Measurements from ENCODE around the gene TEAD3.

The TEAD3 gene

GRCh38 chr6:35490821-35491557, 5.9 kb downstream of the TEAD3 start:
- DNase-seq, result no peak

DNA sequence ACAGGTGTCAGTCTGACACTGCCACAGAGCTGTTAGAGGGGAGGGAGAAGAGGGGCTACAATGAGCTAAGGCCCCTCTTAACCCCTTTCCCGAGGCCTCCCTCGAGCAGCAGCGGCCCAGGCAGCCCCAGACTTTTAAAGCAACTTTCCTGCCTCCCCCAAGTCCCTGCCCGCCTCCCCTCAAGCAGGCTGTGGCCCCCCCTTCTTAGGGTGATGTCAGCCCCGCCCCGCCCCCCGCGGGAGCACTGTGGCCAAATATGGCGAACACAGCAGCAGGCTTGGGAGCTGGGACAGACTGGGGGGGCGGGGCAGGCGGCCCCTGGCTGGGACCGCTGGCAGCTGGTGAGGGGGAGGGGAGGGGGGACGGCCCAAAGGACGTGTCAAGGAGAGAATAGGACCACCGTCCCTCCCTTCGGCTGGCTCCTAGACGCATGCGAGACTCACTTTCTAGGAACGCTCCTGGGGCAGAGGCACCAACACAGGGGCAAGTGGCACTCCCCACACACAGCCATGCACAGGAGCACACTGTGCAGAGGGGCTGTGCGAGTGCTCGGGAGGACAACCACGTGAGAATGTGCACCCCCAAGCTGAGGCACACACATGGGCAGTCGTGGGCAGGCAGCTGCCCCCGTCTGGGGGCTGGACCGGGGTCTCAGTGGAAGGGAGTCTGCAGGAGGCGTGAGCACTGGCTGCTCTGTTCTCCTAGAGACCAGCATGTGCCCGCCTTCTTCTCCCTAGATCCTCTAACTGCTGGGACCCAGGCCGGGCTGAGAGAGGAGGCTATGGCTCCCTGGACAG, 6.7 kb downstream of the TEAD3 start:
- peak; percentile 72 for DNase-seq

- DNase-seq, result no peak
Observed at GRCh38 chr6:35489066-35489465, 7.8 kb downstream of the TEAD3 start.

DNA sequence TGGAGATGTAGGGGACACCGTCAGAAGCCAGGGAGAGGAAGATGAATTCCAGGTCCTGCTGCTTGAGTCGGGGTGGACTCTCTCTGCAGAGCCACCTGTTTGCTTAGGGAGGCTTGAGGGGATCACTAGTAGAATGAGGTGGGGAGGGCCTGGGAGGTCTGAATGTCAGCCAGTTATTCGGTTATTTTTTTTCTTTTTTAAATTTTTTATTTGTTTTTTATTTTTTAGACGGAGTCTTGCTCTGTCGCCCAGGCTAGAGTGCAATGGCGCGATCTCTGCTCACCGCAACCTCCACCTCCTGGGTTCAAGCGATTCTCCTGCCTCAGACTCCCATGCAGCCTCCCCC, 8.4 kb downstream of the TEAD3 start:
- no peak for DNase-seq

- DNase-seq, result no peak
Observed at GRCh38 chr6:35487658-35488516, 9.0 kb downstream of the TEAD3 start.

DNA sequence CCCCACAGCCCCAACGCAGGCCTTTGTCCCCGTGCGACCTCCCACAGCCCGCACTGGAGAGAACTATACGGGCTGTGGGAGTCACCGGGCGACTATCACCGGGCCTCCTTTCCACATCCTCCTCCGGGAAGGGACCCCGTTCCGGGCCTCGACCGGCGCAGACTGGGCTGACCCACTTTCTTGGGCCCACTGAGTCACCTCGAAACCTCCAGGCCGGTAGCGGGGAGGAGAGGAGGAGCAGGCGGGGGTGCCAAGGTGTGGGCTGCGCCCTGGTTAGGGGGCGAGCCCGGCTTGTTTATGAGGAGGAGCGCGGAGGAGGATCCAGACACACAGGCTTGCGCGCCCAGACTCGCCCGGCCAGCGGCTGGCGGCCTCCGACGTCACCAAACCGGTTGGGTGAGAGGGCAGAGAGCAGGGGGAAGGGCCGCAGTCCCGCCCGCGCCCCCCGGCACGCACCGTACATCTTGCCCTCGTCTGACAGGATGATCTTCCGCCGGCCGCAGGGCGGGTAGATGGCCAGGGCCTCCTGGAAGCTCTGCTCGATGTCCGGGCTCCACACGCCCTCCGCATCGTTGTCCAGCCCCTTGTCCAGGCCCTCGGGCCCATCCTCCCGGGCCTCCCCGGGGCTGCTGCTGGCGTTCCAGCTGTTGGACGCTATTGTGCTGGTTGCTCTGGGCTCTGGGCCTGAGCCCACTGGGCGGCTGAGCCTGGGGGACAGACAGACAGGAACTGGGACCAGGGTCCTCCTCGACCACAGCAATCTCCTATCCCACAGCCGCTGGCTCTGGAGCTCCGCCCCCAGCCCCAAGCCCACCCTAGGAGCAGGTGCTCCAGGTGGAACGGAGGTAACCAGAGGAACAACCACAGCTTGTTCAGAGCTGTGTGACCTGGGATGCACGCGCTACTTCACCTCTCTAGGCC, 10.6 kb downstream of the TEAD3 start:
- DNase-seq, result no peak

- DNase-seq, result no peak
Observed at GRCh38 chr6:35485402-35485877, 11.4 kb downstream of the TEAD3 start.

- no peak for DNase-seq
Observed at GRCh38 chr6:35484921-35485392, 11.9 kb downstream of the TEAD3 start.

DNA sequence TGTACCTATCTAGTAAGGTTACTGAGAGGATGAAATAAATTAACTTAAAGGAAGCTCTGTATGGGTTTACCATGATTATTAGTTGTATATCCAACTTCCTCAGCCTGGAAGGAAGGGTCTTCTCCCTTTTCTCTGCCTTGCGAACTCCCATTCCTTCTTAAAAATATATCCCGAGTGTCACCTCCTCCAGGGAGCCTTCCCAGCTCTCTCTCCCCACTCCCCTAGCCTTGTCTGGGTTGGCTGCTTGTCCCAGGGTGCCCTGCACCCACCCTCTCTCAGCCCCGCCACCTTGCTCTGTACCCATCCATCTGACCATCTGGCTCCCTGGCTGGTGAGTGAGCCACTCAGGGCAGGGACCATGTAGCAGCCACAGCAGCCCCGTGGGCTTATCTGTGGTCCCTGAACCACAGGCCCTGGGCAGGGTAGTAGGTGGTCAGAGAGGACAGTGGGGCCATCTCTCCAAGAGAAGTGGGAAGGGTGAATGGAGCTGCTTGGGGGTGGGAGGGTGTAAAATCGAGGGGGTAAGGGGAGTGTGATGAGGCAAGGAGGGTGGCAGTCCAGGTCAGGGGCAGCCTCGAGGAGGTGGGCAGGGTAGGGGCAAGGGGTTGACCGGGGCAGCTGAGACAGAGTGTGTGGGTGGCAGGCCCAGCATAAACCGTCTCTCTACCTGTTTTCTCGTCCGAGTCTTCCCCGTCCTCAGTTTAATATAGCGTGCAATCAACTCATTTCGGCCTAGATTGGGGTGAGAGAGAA, 12.8 kb downstream of the TEAD3 start:
- no peak for DNase-seq

DNA sequence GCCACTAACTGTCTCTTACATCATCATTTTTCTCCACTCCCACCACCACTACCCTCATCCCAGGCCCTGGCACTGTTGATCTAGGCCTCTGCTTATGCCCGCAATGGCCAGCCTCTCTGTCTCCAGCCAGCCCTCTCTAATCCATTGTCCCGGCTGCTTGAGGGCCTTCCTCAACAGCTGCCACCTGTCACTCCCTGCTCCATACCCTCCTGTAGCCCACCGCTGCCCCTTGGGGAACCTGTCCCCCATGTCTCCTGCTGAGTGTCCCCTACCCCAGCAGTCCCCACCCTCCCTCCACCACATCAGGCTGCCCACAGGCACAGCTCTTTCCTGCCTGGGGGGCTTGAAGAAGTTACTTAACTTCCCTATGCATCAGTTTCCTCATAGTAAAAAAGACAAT, 13.4 kb downstream of the TEAD3 start:
- no peak for DNase-seq

GRCh38 chr6:35483062-35483461, 13.8 kb downstream of the TEAD3 start:
- no peak for DNase-seq

- no peak for DNase-seq
Observed at GRCh38 chr6:35481226-35481625, 15.7 kb downstream of the TEAD3 start.

DNA sequence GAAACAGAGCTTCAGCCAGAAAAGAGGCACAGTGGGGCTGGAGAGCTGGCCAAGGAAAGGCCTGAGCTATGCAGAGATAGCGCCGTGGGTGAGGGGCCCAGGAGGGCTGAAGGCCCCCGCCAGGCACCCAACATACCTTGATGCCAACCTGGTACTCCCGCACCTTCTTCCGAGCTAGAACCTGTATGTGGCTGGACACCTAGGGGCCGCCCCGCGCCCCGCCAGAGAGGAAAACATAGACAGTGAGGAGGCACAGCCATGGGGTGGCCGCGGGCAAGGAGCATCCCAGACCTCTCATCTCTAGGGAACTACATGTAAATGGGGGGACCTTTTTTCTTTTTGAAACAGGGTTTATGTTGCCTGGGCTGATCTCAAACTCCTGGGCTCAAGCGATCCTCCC, 16.7 kb downstream of the TEAD3 start:
- DNase-seq, result no peak

DNA sequence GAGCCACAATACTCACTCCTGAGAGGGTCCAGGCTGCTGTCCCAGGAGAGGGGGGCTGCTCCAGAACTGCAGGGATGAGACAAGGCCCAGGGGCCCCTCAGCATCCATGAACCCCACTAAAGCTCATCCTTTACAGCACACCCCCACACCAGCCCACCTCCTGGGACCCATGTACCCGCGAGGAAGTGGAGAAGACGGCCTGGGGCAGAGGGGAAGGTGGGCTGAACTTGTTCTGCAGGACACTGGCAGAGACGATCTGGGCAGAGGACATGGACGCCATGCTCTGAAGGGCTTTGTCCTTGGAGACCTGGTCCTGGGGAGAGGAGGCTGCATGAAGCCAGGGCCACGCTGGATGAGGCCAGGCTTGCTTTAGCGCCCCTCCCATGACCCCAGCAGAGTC, 18.6 kb downstream of the TEAD3 start:
- no peak for DNase-seq

- DNase-seq, result no peak
Observed at GRCh38 chr6:35477551-35478179, 19.2 kb downstream of the TEAD3 start.

GRCh38 chr6:35477028-35477427, 19.9 kb downstream of the TEAD3 start:
- DNase-seq, result no peak

GRCh38 chr6:35476004-35476403, 20.9 kb downstream of the TEAD3 start:
- no peak for DNase-seq

- DNase-seq, result no peak
Observed at GRCh38 chr6:35475573-35475972, 21.3 kb downstream of the TEAD3 start.

DNA sequence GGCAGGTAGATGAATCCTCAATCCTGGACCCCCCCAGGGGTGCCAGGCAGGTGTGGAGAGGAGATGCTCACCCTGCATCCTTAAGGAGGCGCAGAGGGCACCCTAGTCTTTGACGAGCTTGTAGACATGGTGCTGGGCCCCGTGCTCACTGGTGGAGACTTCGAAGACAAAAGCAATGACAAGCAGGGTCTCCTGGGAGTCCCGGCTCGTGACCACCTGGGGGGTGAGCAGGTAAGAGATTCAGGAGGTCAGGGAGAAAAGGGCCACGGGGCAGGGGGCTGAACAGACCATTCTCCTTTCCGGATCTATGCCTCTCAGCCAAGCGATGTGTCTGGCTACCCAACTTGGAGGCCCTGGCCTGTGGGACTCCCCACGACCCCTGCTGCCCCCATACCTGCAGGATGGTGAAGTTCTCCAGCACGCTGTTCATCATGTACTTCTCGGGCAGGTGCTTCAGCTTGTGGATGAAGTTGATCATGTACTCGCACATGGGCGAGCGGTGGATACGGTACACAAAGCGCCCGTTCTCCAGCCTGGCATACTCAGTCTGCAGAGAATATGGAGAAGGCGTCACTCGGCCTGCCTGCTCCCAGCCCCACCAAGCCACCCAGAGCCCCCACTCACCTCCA, 21.8 kb downstream of the TEAD3 start:
- no peak for DNase-seq

Measured in NCI-H2227 treated with DMSO at 0.1 percent for 48 hours (cell line).